Measurements from ENCODE around the gene RASSF4. TPM values are rescaled to one million over a fixed set of nuclear protein-coding genes. Genes with fewer than 3 reads are reported as not detected.

RASSF4 gene
- total and polyA plus RNA-seq, 4 donors = 32.5 to 87.9 (median 56.8) TPM

GRCh38 chr10:44926751-44927351, 32.8 kb upstream of the RASSF4 start:
- no peak for DNase-seq (ENCODE audit: low read depth in 4 of 6, low spot score in 6 of 6)
- H3K9me3 ChIP-seq (ENCODE audit: control insufficient read depth, insufficient read depth, low read length) = no peaks in the 10 kb centered on the region
- no peak overlapping the region for H3K4me3 ChIP-seq (ENCODE audit: low read depth, low read length)
- H3K27me3 ChIP-seq (ENCODE audit: control insufficient read depth, insufficient read depth, low read length) = no peaks in the 10 kb centered on the region
- peaks cover 5% of the 10 kb centered on the region for H3K4me1 ChIP-seq (ENCODE audit: control insufficient read depth, insufficient read depth, low read length)
- no peak overlapping the region for H3K27ac ChIP-seq (ENCODE audit: low read depth, low read length)
- 49% methylated on average over 7 of the region's 10 CpGs for WGBS (ENCODE audit: insufficient coverage)
- H3K36me3 ChIP-seq (ENCODE audit: control insufficient read depth, insufficient read depth, low read length) = peaks cover 3% of the 10 kb centered on the region

GRCh38 chr10:44927352-44927751, 32.2 kb upstream of the RASSF4 start:
- H3K27ac ChIP-seq (ENCODE audit: low read depth, low read length) = no peak overlapping the region
- 83% methylated on average over 1 of the region's 2 CpGs for WGBS (ENCODE audit: insufficient coverage)
- H3K36me3 ChIP-seq (ENCODE audit: control insufficient read depth, insufficient read depth, low read length) = peaks cover 3% of the 10 kb centered on the region
- H3K9me3 ChIP-seq (ENCODE audit: control insufficient read depth, insufficient read depth, low read length) = no peaks in the 10 kb centered on the region
- H3K4me3 ChIP-seq (ENCODE audit: low read depth, low read length) = no peak overlapping the region
- no peaks in the 10 kb centered on the region for H3K27me3 ChIP-seq (ENCODE audit: control insufficient read depth, insufficient read depth, low read length)
- no peak for DNase-seq (ENCODE audit: low read depth in 4 of 6, low spot score in 6 of 6)
- H3K4me1 ChIP-seq (ENCODE audit: control insufficient read depth, insufficient read depth, low read length) = peaks cover 8% of the 10 kb centered on the region

- Histone ChIP-seq H3K9me3 (ENCODE audit: control insufficient read depth, insufficient read depth, low read length) (no peaks in the 10 kb centered on the region), H3K4me1 (ENCODE audit: control insufficient read depth, insufficient read depth, low read length) (peaks cover 19% of the 10 kb centered on the region), H3K36me3 (ENCODE audit: control insufficient read depth, insufficient read depth, low read length) (peaks cover 3% of the 10 kb centered on the region), H3K27ac (ENCODE audit: low read depth, low read length) (no peak overlapping the region), H3K4me3 (ENCODE audit: low read depth, low read length) (no peak overlapping the region), H3K27me3 (ENCODE audit: control insufficient read depth, insufficient read depth, low read length) (no peaks in the 10 kb centered on the region)
- DNase-seq (ENCODE audit: low read depth in 4 of 6, low spot score in 6 of 6) = no peak
Measured at GRCh38 chr10:44928462-44928861, 31.1 kb upstream of the RASSF4 start.

- Histone ChIP-seq H3K27me3 (ENCODE audit: control insufficient read depth, insufficient read depth, low read length) (no peaks in the 10 kb centered on the region), H3K36me3 (ENCODE audit: control insufficient read depth, insufficient read depth, low read length) (no peaks in the 10 kb centered on the region), H3K27ac (ENCODE audit: low read depth, low read length) (no peak overlapping the region), H3K9me3 (ENCODE audit: control insufficient read depth, insufficient read depth, low read length) (no peaks in the 10 kb centered on the region), H3K4me1 (ENCODE audit: control insufficient read depth, insufficient read depth, low read length) (peaks cover 24% of the 10 kb centered on the region), H3K4me3 (ENCODE audit: low read depth, low read length) (no peak overlapping the region)
- DNase-seq (ENCODE audit: low read depth in 4 of 6, low spot score in 6 of 6) = no peak
- WGBS (ENCODE audit: insufficient coverage) = 93% methylated on average over 8 of the region's 8 CpGs
Measured at GRCh38 chr10:44929356-44930255, 30.0 kb upstream of the RASSF4 start.

GRCh38 chr10:44930904-44931620, 28.5 kb upstream of the RASSF4 start:
- Histone ChIP-seq H3K27ac (ENCODE audit: low read depth, low read length) (no peak overlapping the region), H3K9me3 (ENCODE audit: control insufficient read depth, insufficient read depth, low read length) (no peaks in the 10 kb centered on the region), H3K4me1 (ENCODE audit: control insufficient read depth, insufficient read depth, low read length) (peaks cover 36% of the 10 kb centered on the region), H3K4me3 (ENCODE audit: low read depth, low read length) (no peak overlapping the region), H3K27me3 (ENCODE audit: control insufficient read depth, insufficient read depth, low read length) (no peaks in the 10 kb centered on the region), H3K36me3 (ENCODE audit: control insufficient read depth, insufficient read depth, low read length) (no peaks in the 10 kb centered on the region)
- no peak for DNase-seq (ENCODE audit: low read depth in 4 of 6, low spot score in 6 of 6)
- 88% methylated on average over 4 of the region's 4 CpGs for WGBS (ENCODE audit: insufficient coverage)

- Histone ChIP-seq H3K4me1 (ENCODE audit: control insufficient read depth, insufficient read depth, low read length) (peaks cover 44% of the 10 kb centered on the region), H3K36me3 (ENCODE audit: control insufficient read depth, insufficient read depth, low read length) (no peaks in the 10 kb centered on the region), H3K9me3 (ENCODE audit: control insufficient read depth, insufficient read depth, low read length) (no peaks in the 10 kb centered on the region), H3K4me3 (ENCODE audit: low read depth, low read length) (no peak overlapping the region), H3K27me3 (ENCODE audit: control insufficient read depth, insufficient read depth, low read length) (no peaks in the 10 kb centered on the region), H3K27ac (ENCODE audit: low read depth, low read length) (no peak overlapping the region)
- DNase-seq (ENCODE audit: low read depth in 4 of 6, low spot score in 6 of 6) = no peak
- 87% methylated on average over 9 of the region's 10 CpGs for WGBS (ENCODE audit: insufficient coverage)
Measured at GRCh38 chr10:44931621-44932516, 27.7 kb upstream of the RASSF4 start.

- H3K9me3 ChIP-seq (ENCODE audit: control insufficient read depth, insufficient read depth, low read length) = no peaks in the 10 kb centered on the region
- peaks cover 44% of the 10 kb centered on the region for H3K4me1 ChIP-seq (ENCODE audit: control insufficient read depth, insufficient read depth, low read length)
- no peak overlapping the region for H3K27ac ChIP-seq (ENCODE audit: low read depth, low read length)
- peak in 5 of 6 donors; percentile 57 to 87 (median 68) for DNase-seq (ENCODE audit: low read depth in 4 of 6, low spot score in 6 of 6)
- no peak overlapping the region for H3K4me3 ChIP-seq (ENCODE audit: low read depth, low read length)
- 48% methylated on average over 10 of the region's 10 CpGs for WGBS (ENCODE audit: insufficient coverage)
- H3K36me3 ChIP-seq (ENCODE audit: control insufficient read depth, insufficient read depth, low read length) = no peaks in the 10 kb centered on the region
- H3K27me3 ChIP-seq (ENCODE audit: control insufficient read depth, insufficient read depth, low read length) = no peaks in the 10 kb centered on the region
Measured at GRCh38 chr10:44932517-44933450, 26.8 kb upstream of the RASSF4 start.

GRCh38 chr10:44933451-44934321, 25.9 kb upstream of the RASSF4 start:
- no peaks in the 10 kb centered on the region for H3K36me3 ChIP-seq (ENCODE audit: control insufficient read depth, insufficient read depth, low read length)
- WGBS (ENCODE audit: insufficient coverage) = 88% methylated on average over 9 of the region's 9 CpGs
- no peak overlapping the region for H3K4me3 ChIP-seq (ENCODE audit: low read depth, low read length)
- no peaks in the 10 kb centered on the region for H3K9me3 ChIP-seq (ENCODE audit: control insufficient read depth, insufficient read depth, low read length)
- no peak for DNase-seq (ENCODE audit: low read depth in 4 of 6, low spot score in 6 of 6)
- no peaks in the 10 kb centered on the region for H3K27me3 ChIP-seq (ENCODE audit: control insufficient read depth, insufficient read depth, low read length)
- no peak overlapping the region for H3K27ac ChIP-seq (ENCODE audit: low read depth, low read length)
- H3K4me1 ChIP-seq (ENCODE audit: control insufficient read depth, insufficient read depth, low read length) = peaks cover 44% of the 10 kb centered on the region
